Measurements from ENCODE around the gene KCTD10.

DNA sequence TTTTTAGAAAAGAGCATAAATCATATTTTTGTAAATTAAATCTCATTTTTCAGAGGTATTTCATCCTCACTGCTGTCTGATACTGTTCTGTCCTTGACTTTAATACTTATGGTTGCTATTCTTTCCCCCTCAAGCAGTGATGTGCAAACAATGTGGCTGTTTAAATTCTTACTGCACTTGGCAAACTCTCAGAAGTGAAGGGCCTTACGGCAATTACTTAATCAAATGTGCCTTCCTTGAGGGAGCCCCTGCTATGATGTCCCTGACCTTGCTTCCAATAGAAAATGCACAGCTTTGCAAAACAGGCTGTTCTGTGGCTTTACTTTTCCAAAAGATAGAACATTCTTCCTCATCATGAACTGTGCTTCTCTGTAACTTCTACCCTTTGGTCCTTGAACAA is 35.5 kb upstream of the KCTD10 start:
- TF ChIP-seq, protein P1, sequence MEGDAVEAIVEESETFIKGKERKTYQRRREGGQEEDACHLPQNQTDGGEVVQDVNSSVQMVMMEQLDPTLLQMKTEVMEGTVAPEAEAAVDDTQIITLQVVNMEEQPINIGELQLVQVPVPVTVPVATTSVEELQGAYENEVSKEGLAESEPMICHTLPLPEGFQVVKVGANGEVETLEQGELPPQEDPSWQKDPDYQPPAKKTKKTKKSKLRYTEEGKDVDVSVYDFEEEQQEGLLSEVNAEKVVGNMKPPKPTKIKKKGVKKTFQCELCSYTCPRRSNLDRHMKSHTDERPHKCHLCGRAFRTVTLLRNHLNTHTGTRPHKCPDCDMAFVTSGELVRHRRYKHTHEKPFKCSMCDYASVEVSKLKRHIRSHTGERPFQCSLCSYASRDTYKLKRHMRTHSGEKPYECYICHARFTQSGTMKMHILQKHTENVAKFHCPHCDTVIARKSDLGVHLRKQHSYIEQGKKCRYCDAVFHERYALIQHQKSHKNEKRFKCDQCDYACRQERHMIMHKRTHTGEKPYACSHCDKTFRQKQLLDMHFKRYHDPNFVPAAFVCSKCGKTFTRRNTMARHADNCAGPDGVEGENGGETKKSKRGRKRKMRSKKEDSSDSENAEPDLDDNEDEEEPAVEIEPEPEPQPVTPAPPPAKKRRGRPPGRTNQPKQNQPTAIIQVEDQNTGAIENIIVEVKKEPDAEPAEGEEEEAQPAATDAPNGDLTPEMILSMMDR (IDR thresholded peaks at IDR 0.05; ENCODE audit: low read depth, low read length) = no peak
- no peak for TF ChIP-seq EZH2phosphoT487 (IDR thresholded peaks at IDR 0.05; ENCODE audit: low read depth)

Measured in OCI-LY3 (cell line).